ENCODE data around the gene SMCO4.
"Not testable (repeated sequence)": the region's sequence is repeated elsewhere in the genome, so short reads cannot be mapped to it uniquely, and the experiment has no call there.

The SMCO4 gene

GRCh38 chr11:93480756-93481155, 62.4 kb downstream of the SMCO4 start:
- no peak overlapping the region for H3K4me3 ChIP-seq (ENCODE audit: low read depth, low read length)

- no peak overlapping the region for H3K4me3 ChIP-seq (ENCODE audit: low read depth, low read length)
Measured at GRCh38 chr11:93480256-93480655, 62.9 kb downstream of the SMCO4 start.

GRCh38 chr11:93478841-93479240, 64.3 kb downstream of the SMCO4 start:
- H3K4me3 ChIP-seq (ENCODE audit: low read depth, low read length) = no peak overlapping the region

GRCh38 chr11:93477684-93478234, 65.4 kb downstream of the SMCO4 start:
- H3K4me3 ChIP-seq (ENCODE audit: low read depth, low read length) = no peak overlapping the region

- no peak overlapping the region for H3K4me3 ChIP-seq (ENCODE audit: low read depth, low read length)
Measured at GRCh38 chr11:93476796-93477195, 66.4 kb downstream of the SMCO4 start.

- no peak overlapping the region for H3K4me3 ChIP-seq (ENCODE audit: low read depth, low read length)
Measured at GRCh38 chr11:93474123-93474522, 69.1 kb downstream of the SMCO4 start.

- H3K4me3 ChIP-seq (ENCODE audit: low read depth, low read length) = no peak overlapping the region
Measured at GRCh38 chr11:93468290-93468689, 74.9 kb downstream of the SMCO4 start.

- no peak overlapping the region for H3K4me3 ChIP-seq (ENCODE audit: low read depth, low read length)
Measured at GRCh38 chr11:93467054-93467453, 76.1 kb downstream of the SMCO4 start.

GRCh38 chr11:93464927-93465540, 78.2 kb downstream of the SMCO4 start:
- H3K4me3 ChIP-seq (ENCODE audit: low read depth, low read length) = no peak overlapping the region

- H3K4me3 ChIP-seq (ENCODE audit: low read depth, low read length) = not testable (repeated sequence)
Measured at GRCh38 chr11:93463666-93464065, 79.5 kb downstream of the SMCO4 start.

GRCh38 chr11:93458286-93458685, 84.9 kb downstream of the SMCO4 start:
- no peak overlapping the region for H3K4me3 ChIP-seq (ENCODE audit: low read depth, low read length)

GRCh38 chr11:93444617-93445073, 98.5 kb downstream of the SMCO4 start:
- no peak overlapping the region for H3K4me3 ChIP-seq (ENCODE audit: low read depth, low read length)

GRCh38 chr11:93443232-93443631, 100.0 kb downstream of the SMCO4 start:
- H3K4me3 ChIP-seq (ENCODE audit: low read depth, low read length) = not testable (repeated sequence)

- no peak overlapping the region for H3K4me3 ChIP-seq (ENCODE audit: low read depth, low read length)
Measured at GRCh38 chr11:93432247-93432646, 110.9 kb downstream of the SMCO4 start.
